HG03159 (cell line): Measurements from ENCODE around the gene VN1R2.
"Not testable (repeated sequence)": the region's sequence is repeated elsewhere in the genome, so short reads cannot be mapped to it uniquely, and the experiment has no call there.

ENCODE experiments used
- ATAC-seq: cut with Tn5 transposase; IDR thresholded peaks from one replicate; pipeline ENCODE4 v1.9.1; 2021; ENCODE audit warnings: mild to moderate bottlenecking, moderate library complexity; ENCODE audit not compliant: unreplicated experiment

The VN1R2 gene, protein sequence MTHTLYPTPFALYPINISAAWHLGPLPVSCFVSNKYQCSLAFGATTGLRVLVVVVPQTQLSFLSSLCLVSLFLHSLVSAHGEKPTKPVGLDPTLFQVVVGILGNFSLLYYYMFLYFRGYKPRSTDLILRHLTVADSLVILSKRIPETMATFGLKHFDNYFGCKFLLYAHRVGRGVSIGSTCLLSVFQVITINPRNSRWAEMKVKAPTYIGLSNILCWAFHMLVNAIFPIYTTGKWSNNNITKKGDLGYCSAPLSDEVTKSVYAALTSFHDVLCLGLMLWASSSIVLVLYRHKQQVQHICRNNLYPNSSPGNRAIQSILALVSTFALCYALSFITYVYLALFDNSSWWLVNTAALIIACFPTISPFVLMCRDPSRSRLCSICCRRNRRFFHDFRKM

DNA sequence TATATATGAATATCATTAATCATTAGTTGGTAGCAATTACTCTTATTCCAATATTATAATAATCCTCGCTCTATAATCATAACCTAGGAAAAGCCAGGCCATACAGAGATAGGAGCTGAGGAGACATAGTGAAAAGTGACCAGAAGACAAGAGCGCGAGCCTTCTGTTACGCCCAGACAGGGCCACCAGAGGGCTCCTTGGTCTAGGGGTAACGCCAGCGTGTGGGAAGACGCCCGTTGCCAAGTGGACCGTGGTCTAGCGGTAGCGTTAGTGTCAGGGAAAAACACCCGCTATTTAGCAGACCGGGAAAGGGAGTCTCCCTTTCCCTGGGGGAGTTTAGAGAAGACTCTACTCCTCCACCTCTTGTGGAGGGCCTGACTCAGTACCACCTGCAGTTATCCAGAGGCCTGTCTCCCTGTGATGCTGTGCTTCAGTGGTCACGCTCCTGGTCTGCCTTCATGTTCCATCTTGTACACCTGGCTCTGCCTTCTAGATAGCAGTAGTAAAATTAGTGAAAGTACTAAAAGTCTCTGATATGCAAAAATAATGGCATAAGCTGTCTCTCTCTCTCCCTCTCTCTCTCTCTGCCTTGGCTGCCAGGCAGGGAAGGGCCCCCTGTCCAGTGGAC, at the start of gene VN1R2:
Gene VN1R2, plus strand, starts transcription at position 578 of the 628 bp plus-strand sequence. CDS start 84 bp downstream, outside the sequence.
- ATAC-seq = not testable (repeated sequence)

DNA sequence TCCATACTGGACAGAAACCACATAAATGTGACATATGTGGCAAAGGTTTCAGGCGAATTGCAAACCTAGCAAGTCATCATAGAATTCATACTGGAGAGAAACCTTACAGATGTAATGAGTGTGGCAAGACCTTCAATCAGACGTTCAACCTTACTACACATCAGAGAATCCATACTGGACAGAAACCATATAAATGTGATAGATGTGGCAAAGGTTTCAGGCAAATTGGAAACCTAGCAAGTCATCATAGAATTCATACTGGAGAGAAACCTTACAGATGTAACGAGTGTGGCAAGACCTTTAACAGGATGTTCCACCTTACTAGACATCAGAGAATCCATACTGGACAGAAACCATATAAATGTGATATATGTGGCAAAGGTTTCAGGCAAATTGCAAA, 46.5 kb upstream of the VN1R2 start:
- ATAC-seq = not testable (repeated sequence)

DNA sequence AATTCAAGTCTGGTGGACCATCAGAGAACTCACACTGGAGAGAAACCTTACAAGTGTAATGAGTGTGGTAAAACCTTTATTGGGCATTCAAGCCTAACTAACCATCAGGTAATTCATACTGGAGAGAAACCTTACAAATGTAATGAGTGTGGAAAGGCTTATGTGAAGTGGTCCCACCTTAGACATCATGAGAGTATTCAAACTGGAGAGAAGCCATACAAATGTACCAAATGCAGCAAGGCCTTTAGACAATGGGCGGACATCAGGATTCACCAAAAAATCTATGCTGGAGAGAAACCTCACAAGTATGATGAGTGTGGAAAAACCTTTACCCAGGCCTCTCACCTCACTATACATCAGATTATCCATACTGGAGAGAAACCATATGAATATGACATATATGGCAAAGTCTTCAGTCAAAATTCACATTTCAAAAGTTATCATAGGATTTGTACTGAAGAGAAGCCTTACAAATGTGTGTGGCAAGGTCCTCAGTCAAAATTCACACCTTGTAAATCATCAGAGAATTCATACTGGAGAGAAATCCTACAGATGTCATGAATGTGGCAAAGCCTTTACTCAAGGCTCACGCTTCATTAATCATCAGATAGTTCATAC, 45.3 kb upstream of the VN1R2 start:
- ATAC-seq = no peak

DNA sequence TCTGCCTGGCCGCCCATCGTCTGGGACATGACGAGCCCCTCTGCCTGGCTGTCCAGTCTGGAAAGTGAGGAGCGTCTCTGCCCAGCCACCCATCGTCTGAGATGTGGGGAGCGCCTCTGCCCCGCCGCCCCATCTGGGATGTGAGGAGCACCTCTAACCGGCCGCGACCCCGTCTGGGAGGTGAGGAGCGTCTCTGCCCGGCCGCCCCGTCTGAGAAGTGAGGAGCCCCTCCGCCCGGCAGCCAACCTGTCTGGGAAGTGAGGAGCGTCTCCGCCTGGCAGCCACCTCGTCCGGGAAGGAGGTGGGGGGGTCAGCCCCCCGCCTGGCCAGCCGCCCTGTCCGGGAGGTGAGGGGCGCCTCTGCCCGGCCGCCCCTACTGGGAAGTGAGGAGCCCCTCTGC, 35.4 kb upstream of the VN1R2 start:
- ATAC-seq = not testable (repeated sequence)

DNA sequence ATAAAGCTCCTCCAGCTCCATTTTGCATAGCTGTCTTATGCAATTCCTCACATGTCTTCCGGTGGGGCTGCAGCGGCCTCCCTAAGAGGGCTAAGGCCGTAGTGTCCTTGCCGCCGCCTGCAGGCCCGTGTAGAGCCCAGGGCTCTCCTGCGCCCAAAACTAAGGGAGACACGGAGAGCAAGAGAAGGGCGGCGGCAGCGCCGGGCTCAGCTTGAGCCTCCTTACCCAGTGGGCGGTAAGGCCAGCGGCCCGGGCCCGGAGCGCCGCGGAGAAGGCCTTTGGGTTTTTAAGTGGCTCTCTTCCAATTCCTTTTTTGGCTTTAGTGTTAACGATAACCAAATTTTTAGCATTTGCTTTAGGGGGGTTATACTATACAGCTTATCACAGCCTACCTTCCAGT, 33.5 kb upstream of the VN1R2 start:
- ATAC-seq = no peak

DNA sequence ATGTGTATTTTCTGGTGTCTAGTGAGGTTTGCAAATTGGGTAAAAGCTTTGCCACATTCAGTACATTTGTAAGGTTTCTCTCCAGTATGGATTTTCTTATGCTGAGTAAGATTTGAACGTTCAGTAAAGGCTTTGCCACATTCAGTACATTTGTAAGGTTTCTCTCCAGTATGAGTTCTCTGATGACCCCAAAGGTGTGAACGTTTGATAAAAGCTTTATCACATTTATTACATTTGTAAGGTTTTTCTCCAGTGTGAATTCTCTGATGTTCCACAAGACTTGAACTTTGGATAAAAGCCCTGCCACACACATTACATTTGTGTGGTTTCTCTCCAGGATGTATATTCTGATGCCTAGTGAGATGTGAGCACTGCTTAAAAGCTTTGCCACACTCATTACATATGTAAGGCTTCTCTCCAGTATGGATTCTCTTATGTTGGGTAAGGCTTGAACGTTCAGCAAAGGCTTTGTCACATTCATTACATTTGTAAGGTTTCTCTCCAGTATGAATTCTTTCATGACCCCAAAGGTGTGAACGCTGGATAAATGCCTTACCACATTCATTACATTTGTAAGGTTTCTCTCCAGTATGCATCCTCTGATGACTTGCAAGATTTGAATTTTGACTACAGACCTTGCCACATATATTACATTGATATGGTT, 20.8 kb upstream of the VN1R2 start:
- no peak for ATAC-seq

DNA sequence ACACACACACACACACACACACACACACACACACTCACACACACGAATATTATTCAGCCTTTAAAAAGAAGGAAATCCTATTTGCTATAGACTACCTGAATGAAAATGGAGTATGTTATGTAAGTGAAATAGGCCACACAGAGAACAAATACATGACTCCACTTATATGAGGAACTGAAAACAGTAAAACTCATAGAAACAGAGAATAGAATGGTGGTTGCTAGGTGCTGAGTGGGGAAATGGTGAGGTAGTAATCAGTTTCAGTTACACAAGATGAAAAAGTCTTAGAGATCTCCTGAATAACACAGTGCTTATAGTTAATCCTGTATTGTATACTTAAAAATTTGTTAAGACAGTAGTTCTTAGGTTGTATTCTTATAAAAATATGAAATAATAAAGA, 11.6 kb upstream of the VN1R2 start:
- peak; percentile 68 for ATAC-seq

DNA sequence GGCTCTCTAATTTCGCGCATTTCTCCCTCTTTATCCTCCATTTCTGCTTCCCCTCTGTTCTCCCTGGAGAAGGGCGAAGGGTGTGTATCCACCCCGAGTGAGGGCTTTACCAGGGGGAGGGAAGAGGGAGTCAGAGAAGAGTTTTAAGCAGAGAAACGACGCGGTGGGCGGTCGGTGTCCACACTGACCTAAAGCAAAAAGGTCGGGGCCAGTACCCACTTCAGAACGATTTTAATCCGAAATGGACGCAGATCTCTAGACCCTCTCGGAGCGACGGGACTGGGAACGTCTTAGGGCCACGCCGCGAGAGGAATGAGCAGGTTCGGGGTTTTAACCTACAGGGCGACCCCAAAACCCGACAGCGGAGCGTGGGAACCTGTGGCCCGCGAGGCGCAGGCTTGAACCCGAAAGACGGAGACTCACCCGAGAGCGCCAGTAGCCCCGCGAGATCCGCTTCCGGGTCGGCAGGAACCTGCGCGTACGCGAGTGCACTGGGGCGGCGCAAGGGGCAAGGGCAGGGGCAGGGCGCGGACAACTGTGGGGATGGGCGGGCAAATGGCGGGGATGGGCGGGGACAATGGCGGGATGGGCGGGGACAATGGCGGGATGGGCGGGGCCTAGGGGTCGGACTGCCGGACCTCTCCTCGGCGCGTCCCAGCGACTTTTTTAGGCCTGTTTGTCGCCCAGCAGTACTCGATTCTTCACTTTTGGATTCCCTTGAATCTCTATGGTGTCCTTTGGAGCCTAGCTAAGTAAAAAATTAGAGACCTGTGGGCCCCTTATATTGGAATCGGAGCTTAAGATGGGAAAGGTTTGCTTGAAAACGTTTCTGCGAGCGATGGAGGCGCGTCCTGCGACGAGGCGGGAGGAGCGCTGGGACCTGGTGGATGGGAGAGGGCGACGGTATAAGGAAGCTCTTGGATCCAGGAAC, 3.4 kb upstream of the VN1R2 start, which contains the start of gene ZNF677:
Gene ZNF677, minus strand, starts transcription at position 463 of the 931 bp plus-strand sequence. CDS start 3,323 bp downstream, outside the sequence.
- ATAC-seq = peak; percentile 60

DNA sequence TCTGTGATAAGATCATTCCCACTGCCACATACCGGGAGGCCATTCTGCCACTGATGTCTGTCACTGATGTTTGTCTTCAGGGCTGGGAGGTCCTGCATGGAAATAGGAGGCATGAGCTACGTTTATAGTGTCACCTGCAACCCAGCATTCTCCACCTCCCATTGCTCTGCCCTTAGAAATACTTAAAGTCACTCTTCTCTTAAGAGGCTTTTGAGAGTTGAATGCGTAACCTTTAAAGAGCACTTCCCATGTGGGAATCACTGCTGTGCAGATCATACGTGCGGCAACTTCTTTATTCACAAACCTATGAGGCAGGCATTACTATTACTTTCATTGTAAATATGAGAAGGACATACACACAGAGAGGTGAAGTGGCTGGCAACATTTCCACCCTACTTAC, 9.5 kb downstream of the VN1R2 start, which contains the start of gene VN1R4:
Gene VN1R4, minus strand, starts transcription at position 101 of the 400 bp plus-strand sequence. Its CDS starts 58 bp downstream, at position 43.
- not testable (repeated sequence) for ATAC-seq

DNA sequence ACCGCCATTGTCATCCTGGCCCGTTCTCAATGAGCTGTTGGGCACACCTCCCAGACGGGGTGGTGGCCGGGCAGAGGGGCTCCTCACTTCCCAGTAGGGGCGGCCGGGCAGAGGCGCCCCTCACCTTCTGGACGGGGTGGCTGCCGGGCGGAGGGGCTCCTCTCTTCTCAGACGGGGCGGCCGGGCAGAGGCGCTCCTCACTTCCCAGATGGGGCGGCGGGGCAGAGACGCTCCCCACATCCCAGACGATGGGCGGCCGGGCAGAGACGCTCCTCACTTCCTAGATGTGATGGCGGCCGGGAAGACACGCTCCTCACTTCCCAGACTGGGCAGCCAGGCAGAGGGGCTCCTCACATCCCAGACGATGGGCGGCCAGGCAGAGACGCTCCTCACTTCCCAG, 11.8 kb downstream of the VN1R2 start:
- ATAC-seq = not testable (repeated sequence)

DNA sequence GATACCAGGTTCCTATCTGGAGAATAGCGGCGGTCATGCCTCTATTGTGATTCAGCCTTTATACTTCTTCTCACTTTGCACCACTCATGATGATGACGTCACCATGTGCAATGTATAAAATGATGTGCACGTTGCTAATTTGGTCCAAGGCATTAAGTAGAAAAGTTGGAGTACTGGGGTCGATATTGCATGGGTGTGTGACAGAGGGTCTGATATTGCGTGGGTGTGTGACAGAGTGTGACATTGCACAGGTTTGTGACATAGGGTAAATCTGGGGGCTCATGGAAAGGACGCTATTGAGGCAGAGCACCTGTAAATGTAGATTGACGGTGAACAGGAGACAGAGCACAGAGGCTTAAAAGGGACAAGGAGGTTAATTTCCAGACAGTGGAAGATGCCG, 14.0 kb downstream of the VN1R2 start:
- ATAC-seq = no peak

DNA sequence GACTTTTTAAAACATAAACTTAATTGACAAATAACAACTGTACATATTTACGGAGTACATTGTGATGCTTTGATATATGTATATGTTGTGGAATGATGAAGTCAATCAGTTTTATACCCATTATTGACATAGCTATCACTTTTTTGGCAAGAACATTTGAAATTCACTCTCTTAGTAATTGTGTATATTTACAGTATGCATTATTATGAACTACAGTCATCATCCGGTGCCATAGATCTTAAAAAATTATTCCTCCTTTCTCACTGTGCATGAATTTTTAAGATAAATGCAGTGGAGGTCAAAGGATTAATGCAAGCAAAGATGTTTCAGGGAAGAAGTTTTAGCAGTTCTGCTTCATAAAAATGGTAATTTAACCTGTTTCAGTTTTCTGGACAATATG, 17.4 kb downstream of the VN1R2 start:
- ATAC-seq = no peak

DNA sequence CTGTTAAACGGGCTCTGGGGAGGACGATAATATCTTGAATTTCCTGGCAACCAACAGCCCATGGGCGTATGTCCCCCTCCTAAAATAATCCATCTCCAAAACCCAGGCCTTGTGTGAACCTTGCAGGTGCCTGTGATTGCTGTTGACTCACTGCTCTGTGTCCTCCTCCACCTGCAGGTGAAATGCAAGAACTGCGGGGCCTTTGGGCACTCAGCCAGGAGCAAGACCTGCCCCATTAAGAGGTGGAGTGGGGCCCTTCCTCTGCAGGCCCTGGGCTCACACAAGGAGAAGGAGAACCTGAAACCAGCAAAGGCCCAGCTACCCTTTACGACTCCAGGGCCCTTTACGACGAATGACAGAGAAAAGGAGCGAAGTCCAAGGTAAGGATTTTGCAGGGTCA, 23.9 kb downstream of the VN1R2 start:
- ATAC-seq = not testable (repeated sequence)

DNA sequence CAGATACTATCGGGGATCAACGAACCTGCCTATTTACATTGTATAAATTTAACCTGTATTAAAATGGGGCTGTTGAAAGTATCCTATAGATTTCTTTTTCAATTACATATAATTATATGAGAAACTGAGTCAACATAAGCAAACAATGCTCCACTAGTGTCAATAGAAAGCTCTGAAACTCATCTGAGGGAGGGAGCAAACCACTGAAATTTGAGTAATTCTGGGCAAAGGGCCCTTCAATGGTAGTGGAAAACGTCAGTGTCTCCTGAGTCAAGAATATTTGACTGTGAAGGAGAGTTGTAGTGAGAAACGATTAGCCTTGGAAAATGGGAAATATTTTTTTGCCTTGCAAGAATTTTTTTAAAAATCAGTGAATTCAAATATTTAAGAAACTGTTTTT, 27.0 kb downstream of the VN1R2 start:
- no peak for ATAC-seq

DNA sequence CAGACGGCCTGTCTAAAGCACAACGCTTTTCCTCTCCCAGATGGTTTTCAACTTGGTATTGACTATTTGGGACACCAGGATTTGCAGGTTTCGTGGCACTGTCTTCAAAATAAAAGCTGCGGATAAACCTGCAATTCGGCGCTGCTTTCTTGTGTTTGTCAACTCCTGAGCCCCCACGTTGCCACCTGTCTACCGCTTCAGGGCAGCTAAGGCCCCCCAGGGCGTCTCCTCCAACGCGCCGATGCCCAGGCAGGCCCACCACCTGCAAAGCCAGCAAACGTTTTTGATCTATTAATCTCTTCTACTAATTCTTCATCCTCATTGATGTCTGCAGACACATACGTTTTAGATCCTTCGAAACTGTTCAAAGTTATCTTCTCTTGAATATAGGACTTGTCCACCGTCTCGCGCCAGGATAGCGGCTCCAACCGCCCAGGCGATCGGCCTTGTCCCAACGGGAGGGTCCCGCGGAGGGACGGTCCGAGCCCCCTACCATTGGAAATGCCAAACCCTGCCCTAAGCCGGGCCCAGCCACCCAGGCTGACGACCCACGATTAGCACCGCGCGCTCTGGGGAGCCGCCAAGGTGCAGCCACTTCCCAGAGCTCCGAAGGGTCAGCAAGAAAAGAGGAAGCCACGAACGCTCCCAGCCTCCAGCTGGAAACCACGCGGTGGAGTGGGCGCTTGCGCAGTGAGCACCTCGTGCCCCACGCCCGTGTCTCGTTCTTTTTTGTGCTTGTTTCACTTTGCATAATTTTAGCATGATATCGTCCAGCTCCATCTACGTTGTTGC, 32.9 kb downstream of the VN1R2 start:
- no peak for ATAC-seq

DNA sequence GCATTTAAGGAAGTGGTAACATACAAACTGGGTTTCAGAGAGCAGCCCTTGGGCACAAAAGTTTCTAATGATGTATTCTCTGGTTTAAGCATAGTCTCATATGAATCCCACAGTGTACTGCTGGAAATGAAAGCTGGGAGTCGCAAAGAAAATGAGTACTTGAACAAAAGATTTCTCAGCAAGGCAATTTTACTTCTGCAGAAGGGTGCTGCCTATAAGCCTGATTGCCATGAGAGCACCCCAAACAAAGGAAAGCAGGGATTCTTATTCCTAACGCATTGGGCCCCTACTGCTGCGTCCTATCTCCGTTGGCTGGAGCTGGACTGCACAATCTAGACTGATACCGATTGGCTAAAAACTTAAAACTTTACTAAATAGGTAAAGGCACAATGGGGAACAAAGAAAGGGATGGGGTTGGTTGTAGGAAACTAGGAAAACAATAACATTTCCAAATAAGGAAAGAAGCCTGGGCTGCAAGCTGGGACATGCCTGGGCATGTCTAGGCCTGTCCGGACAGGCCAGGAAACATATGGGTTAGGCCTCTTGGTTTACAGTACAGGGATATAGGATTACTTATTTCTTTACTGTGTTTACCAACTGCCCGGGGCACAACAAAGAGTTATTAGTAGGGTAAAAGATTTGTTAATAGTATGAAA, 36.8 kb downstream of the VN1R2 start:
- no peak for ATAC-seq

DNA sequence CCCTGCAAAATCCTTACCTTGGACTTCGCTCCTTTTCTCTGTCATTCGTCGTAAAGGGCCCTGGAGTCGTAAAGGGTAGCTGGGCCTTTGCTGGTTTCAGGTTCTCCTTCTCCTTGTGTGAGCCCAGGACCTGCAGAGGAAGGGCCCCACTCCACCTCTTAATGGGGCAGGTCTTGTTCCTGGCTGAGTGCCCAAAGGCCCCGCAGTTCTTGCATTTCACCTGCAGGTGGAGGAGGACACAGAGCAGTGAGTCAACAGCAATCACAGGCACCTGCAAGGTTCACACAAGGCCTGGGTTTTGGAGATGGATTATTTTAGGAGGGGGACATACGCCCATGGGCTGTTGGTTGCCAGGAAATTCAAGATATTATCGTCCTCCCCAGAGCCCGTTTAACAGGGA, 43.2 kb downstream of the VN1R2 start:
- not testable (repeated sequence) for ATAC-seq

DNA sequence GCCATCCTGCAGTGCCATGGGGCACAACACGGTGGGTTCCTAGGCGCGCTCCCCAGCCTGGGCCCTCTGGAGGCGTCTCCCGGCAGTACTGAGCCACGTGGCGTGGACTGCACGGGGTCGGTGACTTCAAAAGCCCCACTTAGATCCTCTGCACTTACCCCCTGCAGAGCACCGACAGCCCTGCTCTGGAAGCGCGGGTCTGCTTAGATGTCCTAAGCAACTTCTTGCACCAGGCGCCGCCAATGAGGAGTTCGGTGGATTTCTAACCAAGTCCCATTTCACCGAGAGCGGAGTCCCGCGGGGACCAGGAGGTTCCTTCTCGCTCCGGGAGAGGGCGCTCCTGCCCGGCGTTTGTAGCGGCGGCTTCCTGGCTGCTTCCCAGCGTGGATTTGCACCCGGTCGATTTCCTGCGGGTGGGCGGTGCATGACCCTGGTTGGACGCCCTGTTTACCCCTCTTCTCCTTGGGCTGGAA, 50.3 kb downstream of the VN1R2 start:
- ATAC-seq = no peak
